Measurements from ENCODE around the gene CORO1C.
A peak's percentile ranks its signal among the peaks of the same experiment; 100 is the strongest.

The CORO1C gene

DNA sequence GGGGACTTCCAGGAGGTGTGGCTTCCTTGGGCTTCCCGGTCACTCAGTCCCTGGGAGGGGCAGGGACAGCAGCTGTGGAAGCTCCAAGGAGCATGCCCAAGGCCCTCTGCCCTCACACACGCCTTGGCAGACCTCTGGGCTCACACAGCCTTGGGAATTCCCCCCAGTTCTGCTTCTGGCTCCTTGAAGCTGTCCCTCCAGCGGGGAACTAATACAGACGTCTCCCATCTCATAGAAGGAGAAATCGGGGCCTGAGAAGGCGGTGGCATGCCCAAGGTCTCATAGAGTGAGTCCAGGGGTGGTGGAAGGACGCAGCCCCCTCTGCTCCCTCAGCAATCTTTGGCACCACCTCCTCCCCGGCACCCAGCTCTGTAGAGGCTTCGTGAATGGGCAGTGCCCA, 117.8 kb downstream of the CORO1C start:
- no peak for DNase-seq

DNA sequence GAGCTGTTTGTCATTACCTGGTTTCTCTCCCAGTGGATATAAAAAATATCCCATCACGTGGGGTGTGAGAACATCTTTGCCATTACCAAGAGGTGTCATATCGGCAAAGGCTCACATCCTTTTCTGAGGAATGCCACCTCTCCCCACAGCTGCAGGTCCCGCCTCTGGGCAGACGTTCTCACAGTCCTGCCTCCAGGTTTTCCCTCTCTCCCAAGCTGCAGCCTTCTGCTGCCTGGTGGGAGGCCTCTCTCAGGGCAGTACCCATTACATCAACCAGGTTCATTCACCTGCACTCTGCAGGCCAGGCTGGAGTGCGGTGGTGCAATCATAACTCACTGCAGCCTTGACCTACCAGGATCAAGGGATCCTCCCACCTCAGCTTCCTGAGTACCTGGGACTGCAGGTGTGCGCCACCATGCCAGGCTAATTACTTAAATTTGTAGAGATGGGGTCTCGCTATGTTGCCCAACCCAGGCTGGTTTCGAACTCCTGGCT, 118.5 kb downstream of the CORO1C start:
- DNase-seq, result no peak

DNA sequence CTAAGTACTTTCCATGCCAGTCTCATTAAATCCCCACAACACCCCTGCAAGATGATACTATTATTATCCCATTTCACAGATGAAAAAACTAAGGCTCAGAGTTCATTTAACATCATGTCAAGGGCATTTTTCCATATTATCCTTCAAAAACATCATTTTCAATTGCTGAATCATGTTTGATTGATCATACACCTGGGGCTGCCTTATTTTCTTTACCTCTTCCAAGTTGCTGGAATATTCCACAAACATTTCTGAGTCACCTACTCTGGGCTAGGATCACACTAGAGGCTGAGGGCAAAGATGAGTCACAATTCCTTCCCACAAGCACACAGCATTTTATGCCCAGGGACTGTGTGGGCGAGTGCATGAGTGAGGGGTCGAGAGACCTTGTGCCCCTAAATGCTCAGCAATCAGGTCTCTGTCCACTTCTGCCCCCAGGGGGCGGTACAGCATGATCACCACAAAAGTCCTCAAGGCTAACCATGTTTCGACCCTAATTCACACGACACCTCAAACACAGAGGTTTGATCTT, 119.4 kb downstream of the CORO1C start:
- DNase-seq, result peak; percentile 68

DNA sequence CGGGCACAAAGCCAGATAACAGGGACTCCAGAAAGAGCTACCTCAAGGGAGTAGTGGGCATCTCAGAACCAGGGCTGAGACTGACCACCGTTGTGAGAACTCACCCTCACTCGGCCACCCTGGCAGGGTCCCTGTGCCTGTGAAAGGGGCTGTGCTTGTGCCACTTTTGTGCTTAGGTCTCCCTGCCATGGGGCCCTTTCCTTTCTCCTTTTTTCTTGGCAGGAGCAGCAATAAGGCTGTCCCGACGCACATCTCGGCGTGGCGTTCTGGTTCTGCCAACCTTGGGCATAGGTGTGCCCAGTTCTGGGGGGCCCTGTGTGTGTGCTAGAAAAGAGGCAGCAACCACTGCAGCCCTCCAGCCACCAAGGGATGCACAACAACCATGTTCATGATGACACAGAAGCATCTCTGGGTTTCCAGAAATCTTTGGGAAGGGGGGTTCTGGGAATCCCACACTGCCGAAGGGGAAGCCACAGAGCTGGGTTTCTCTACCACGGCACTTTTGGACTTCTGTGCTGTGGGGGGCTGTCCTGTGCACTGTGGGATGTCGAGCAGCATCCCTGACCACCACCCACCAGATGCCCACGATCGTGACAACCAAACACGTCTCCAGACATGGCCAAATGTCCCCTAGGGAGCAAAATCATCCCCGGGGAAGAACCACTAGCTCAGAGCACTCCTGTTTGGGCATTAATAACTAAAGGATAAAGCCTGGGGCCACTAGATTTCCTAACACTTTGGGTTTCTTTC, 120.3 kb downstream of the CORO1C start:
- no peak for DNase-seq

DNA sequence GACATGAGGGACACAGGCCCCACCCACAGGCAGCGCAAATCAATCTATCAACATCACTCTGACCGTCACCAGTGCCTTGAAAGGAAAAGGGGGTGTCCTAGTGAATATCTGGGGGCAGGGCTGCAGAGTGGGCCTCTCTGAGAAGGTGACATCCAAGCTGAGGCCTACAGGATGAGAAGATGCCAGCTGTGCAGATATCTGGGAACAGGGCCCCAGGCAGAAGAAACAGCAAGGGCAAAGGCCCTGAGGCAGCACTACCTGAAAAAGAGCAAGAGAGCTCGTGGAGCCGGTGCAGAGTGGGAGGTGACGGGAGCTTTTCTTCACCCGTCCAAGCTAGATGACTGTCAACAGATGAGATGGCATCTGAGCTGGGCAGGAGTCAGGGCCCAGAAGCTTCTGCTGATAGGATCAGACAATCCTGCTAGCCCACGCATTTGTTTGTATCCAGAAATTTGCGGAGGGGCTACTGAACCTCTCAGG, 120.9 kb downstream of the CORO1C start:
- DNase-seq, result no peak

DNA sequence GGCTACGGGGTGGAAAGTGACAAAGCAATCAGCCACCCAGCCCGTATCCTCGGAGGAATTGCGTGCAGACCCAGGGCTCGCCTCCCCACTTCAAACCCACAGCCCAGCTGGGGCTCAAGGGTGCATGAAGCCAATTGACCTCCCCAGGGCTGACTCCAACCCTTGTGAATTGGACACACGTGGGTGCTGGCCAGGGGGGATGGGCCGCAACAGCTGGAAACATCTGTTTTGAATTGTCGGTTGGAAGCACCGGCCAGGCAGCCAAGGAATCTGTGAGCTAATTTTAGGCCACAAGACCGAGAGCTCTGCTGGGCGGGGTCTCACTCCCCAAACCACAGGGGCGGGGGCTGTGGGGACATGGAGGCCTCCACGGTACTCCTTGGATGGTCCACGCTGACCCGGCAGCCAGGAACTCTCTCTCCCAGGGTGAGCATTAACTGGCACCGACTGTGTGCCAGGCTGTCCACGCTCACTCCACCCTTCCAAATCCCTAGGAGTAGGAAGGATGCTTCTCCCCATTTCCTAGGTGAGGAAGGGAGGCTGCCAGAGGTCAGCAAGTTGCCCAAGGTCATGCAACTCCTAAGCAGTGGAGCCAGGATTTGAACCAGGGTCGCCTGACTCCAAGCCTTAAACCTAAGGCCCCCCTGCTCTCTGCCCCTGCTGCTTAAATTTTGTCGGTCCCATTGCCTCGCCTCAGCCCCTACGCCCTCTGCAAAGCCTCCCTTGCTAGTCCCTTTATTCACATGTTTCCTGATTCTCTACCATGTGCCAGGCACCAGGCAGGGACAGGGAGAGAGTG, 121.6 kb downstream of the CORO1C start:
- no peak for DNase-seq

DNA sequence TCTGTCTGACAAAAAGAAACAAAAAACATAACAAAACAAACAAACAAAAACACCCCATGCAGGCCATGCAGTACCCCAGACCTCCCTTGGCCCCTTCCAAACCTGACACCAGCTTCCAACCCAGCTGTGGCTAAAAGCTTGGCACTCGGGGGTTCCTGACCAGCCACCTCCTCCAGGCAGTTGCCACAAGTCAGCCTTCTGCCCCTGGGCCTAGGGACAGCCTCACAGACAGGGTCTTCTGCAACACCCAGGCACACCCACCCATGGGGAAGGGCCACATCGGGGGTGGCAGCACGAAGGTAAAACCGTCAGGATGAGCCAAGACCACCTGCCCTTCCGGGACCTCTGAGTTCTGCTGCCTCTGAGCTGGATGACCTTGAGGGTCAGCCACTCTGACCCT, 122.7 kb downstream of the CORO1C start:
- DNase-seq, result no peak

DNA sequence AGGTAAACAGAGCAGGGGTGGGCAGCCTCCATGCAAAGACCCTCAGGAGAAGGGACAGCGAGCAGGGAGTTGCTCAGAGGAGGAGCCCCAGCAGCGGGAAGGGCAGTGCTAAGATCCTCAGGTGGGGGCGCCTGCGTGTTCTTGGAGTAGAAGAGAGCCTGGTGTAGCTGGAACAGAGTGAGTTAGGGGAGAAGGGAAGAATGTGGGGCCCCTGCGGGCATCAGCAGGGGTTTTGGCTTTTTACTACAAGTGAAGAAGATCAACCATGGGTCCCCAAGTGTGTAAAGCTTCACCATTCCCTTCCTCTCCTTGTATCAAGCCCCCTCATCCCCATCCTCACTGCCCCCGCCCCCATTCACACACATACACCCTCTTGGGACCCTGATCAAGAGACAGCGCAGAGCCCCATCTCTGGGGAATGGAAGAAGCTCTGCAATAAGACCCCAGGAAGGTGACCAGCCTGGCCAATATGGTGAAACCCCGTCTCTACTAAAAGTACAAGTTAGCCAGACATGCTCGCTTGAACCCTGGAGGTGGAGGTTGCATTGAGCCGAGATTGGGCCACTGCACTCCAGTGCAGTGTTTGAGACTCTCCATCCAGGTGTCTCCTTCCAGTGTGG, 123.2 kb downstream of the CORO1C start:
- DNase-seq, result no peak

DNA sequence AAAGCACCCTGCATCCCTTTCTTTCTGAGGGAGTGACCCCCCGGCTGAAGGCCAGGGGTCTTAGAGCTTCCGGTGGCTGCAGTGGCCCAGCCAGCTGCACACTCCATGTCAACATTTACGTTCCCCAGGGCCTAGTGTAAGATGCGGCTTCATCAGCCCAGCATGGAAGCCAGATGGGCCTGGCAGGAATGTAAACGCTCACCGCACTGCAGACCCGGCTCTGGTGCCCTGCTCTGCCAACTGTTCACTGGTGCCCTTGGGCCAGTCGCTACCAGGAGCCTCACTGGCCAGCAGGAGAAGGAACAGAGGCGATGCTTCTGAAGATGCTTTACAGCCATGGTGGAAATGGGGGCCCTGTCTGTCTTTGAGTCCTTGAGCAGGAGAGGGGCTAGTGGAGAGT, 124.8 kb downstream of the CORO1C start:
- no peak for DNase-seq

DNA sequence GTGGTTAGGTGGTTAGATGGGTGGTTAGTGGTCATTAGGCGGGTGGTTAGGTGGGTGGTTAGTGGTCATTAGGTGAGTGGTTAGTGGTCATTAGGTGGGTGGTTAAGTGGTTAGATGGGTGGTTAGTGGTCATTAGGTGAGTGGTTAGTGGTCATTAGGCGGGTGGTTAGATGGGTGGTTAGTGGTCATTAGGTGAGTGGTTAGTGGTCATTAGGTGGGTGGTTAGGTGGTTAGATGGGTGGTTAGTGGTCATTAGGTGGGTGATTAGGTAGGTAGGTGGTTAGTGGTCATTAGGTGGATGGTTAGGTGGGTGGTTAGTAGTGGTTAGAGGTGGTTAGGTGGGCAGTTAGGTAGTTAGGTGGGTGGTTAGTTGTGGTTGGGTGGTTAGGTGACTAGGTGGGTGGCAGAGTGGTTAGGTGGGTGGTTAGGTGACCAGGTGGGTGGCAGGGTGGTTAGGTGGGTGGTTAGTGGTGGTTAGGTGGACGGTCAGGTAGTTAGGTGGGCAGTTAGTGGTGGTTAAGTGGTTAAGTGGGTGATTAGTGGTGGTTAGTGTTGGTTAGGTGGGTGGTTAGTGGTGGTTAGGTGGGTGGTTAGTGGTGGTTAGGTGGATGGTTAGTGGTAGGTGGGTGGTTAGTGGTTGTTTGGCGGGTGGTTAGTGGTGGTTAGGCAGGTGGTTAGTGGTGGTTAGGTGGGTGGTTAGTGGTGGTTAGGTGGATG, 125.5 kb downstream of the CORO1C start:
- no peak for DNase-seq

DNA sequence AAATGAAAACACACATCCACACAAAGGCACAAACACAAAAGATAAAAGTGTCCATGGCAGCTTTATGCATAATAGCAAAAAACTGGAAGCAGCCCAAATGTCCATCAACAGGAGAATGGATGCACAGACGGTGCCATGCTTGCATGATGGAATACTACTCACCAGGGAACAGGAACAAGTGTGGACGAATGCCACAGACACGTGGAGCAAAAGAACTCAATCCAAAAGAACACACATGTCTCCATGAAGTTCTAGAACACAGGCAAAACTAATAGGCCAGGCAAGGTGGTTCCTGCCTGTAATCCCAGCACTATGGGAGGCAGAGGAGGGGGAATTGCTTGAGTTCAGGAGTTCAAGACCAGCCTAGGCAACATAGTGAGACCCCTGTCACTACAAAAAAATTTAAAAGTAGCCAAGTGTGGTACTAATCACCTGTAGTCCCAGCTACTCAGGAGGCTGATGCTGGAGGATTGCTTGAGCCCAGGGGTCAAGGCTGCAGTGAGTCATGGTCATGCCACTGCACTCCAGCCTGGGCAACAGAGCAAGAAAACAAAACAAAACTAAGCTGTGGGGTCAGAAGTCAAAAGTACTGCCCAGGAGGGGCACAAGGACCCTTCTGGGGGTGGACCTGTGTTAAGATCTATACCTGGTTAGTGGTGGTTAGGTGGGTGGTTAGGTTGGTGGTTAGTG, 126.2 kb downstream of the CORO1C start:
- no peak for DNase-seq

DNA sequence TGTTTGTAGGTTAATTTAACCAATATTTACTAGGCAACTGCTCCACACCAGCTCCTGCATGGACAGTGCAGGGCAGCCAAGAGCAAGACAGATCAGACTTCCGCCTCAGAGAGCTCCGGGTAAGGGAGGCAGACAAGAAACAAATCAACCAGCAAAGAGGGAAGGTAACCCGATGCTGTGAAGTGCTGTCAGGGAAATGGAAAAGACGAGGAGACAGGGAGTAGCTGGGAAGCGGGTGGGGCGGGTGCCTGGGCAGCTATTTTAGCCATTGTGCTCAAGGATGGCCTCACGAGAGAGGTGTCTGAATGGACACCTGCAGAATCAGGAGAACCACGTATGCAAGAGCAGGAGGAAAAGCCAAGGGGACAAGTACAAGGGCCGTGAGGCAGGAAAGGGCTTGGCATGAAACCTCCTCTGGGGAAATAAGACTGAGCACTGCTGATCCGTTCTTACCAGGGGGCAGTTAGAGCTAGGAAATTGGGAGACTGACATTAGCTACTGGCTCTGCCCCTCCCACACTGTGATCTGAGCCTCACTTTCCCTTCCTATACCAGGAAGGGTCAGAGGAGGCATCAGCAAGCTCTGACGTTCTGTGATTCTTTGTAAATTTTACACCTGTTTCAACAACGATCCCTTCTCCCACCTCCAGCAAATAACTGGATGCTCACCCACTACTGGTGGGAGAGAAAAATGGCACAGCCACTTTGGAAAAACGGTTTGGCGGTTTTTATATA, 126.9 kb downstream of the CORO1C start:
- DNase-seq, result no peak

DNA sequence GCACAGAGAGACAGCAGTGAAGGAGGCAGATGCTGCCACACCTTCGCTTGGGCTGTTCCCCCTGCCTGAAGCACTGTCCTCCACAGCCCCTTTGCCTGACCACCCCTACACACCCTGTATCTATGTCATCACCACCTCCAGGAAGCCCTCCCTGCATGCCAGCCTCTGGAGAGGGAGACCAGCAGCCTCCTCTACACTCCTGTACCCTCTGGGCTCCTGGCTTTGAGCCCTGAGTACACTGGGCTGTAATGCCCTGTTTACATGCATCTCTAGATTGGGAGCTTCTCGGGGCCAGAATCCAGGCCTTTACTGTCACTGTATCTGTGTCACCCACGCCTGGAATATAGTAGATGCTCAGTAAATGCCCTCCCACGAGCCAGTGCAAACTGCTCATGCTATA, 127.6 kb downstream of the CORO1C start:
- DNase-seq, result no peak

DNA sequence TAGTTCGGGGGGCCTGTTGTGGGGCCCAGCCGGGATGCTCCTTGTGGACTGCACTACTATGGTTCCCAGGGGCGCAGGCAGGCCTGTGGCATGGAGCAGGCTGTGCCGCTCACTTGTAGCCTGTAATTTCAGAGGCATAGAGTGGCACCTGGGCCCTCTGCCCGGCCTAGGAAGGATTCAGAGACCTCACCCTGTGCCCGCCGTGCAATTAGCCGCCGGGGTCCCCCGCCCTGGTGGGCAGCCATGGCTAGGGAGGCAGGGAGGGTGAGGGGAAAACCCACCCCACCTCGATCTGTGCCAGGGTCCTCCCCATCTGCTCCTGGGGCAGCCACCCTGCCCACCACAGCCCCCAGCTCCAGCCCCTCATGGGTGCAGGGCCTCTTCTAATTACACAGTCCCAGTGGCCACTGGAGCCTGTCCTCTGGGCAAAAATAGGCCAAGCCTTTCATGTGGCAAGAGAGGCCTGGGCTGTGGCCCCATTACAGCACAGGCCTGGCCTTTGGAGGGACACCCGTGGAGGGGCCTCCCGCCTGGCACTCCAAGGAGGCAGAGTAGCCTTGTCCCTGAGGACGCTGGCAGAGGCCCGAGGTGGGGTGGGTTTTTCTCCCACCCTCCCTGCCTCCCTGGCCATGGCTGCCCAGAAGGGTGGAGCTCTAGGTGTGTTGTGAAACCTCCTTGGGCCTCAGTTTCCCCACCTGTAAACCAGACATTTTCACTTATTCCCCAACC, 128.2 kb downstream of the CORO1C start:
- DNase-seq, result no peak

DNA sequence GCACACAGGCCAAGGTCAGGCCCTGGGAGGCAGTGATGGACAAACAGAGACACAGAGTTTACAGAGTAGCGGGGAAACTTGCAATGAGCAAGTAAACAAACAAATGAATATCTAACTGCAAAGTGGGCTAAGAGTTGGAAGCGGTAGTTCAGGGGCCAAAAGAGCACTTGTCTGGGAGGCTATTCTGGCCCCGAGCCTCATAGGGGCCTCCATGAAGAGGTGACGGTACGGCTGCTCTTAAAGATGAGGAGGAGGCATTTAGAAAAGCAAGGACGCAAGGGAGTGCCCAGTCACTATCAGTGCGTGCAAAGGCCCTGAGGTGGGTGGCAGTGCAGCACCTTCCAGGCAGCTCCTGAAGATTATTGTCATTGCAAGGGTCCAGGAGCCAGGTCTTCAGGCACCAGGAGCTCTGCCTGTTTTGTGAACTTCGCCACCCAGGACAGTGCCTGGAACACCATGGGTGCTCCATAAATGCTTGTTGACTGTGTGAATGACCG, 129.1 kb downstream of the CORO1C start:
- DNase-seq, result no peak

DNA sequence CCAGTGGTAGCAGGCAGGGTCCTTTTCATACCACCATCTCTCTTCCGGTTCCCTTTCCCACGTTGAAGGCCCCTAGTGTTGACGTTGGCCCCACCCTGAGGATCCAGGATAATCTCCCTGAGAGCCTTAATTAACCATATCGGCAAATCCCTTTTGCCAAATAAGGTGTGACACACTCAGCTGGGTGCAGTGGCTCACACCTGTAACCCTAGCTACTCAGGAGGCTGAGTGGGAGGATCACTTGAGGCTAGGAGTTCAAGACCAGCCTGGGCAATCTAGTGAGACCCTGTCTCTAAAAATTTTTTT, 130.7 kb downstream of the CORO1C start:
- no peak for DNase-seq

DNA sequence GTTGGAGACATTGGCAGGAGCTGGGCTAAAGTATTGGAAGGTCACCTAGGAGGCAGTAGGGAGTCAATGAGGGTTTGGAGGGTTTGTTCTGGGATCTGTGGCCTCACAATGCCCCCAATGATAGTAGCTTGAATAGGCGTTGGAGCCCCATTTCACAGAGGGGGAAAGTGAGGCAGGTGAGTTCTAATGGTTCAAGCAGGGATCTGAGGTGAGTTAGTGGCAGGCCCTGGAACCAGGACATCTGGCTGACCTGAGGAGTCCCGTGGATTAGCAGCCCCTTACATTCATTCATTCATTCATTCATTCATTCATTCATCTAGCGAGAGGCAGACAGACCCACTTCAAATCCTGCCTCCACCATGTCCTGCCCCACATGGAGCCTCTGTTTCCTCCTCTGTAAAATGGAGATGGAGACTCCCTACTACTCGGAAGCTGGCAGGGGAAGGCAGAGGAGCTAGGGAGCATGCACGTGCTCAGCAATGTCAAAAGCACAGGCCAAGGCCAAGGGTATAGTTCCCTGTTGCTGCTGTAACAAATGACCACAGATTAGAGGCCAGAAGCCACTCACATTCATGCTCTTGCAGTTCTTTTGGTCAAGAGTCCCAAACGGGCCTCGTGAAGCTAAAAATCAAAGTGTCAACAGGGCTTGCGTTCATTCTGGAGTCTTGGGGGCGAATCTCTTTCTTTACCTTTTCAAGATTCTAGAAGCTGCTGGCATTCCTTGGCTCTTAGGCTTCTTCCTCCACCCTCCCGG, 131.2 kb downstream of the CORO1C start:
- DNase-seq, result no peak

DNA sequence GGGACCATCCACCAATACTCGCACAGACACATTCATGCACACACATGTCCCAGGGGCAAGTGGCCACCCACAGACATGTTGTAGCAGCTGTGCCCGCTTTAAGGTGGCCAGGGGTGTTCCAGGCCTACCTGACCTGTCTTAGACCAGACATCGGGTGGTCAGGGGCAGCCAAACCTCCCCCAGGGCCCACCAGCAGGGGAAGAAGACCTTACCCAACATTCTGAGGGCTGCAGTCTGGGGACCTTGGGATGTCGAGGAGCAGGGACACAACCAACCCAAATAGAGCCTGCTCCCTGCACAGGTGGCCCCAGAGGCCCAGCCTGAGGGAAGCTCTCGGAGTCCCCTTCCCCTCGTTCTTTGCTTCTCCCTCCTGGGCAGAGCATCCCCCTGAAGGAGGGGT, 131.8 kb downstream of the CORO1C start:
- DNase-seq, result no peak

DNA sequence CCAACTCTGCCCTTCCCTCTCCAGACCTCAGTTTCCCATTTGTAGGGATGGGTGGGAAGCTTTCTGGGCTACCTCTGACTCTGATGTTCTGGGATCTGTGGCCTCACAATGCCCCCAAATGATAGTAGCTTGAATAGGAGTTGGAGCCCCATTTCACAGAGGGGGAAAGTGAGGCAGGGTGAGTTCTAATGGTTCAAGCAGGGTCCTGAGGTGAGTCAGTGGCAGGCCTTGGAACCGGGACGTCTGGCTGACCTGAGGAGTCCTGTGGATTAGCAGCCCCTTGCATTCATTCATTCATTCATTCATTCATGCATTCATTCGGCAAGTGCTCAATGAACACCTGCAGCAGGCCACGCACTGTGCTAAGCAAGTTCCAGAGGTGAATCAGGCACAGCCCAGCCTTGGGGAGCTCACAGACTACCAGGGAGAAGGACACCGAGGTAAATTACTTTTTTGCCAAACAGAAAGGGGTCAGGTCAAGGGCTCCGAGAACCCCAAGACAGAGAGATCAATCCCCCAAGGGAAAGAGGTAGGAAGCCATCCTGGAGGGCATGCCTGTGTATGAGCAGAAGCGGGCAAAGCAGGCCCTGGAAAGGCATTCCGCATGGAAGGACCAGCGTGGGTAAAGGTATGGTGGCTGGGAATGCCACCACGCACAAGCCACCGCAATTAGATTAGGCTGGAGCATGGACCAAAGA, 132.6 kb downstream of the CORO1C start:
- no peak for DNase-seq

All from CD4-positive, alpha-beta T cell treated with Interleukin-17A for 1 hour (primary cell).